22Rv1 (cell line): ENCODE measurements around the gene CACNA1C.

Experiments used
- ZFX ChIP-seq: fragments of 450-650 bp; IDR thresholded peaks from 2 replicates; pipeline ENCODE4 v1.6.1; 2017; ENCODE audit warnings: antibody characterized with exemption, borderline replicate concordance
- TF ChIP-seq, protein P1 (sequence below): fragments of 450-650 bp; IDR thresholded peaks from 2 replicates; pipeline ENCODE4 v1.5.1; 2017; ENCODE audit warnings: mild to moderate bottlenecking

- TF ChIP-seq, protein P1, sequence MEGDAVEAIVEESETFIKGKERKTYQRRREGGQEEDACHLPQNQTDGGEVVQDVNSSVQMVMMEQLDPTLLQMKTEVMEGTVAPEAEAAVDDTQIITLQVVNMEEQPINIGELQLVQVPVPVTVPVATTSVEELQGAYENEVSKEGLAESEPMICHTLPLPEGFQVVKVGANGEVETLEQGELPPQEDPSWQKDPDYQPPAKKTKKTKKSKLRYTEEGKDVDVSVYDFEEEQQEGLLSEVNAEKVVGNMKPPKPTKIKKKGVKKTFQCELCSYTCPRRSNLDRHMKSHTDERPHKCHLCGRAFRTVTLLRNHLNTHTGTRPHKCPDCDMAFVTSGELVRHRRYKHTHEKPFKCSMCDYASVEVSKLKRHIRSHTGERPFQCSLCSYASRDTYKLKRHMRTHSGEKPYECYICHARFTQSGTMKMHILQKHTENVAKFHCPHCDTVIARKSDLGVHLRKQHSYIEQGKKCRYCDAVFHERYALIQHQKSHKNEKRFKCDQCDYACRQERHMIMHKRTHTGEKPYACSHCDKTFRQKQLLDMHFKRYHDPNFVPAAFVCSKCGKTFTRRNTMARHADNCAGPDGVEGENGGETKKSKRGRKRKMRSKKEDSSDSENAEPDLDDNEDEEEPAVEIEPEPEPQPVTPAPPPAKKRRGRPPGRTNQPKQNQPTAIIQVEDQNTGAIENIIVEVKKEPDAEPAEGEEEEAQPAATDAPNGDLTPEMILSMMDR: no peak
- no peak for TF ChIP-seq ZFX
Observed at GRCh38 chr12:2580821-2581220, 528.0 kb downstream of the CACNA1C start.
